ENCODE measurements around the gene SORCS1. TPM values are rescaled to one million over a fixed set of nuclear protein-coding genes. Genes with fewer than 3 reads are reported as not detected.

Gene SORCS1
- total RNA-seq, 1 donor: 0.27 TPM

DNA sequence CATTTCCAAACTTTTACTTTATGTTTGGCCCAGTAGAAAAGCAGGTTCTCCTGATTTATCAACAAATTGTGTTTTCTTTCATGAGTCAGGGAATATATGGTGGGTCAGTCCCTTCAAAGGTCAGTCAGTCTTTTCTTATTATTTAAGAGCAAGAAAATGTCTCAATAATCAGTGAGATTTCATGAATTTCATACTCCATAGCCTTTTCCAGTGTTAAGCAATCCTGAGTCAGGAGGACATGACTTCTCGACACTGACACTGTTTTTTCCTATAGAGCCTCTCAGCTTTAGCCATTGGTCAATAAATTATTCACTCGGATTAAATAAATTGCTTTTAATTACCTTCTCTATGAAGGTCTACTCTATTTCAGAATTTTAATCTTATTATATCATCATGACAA is 334.5 kb downstream of the SORCS1 start:
- no peak for DNase-seq (ENCODE audit: low read depth in 2 of 3, low spot score in 2 of 3)

DNA sequence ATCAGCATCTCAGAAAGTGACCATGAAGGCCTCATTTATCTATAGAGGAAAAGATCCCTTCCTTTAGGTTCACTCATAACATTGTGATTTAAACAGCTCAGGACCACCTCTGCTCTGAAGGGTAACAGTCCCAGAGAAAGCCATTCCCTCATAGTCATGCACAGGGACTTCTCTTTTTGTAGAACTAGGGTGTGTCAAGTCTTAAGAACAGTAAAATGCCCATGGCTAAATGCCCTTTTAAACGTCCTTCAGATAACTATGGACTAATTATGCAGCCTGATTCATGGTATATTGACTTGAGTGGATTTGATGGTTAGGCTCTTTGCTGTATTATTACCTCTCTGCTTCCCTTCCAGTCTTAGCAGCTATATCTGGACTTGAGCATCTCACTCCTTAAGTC is 337.8 kb downstream of the SORCS1 start:
- DNase-seq (ENCODE audit: low read depth in 2 of 3, low spot score in 2 of 3): no peak

- DNase-seq (ENCODE audit: low read depth in 2 of 3, low spot score in 2 of 3): no peak
Measured at GRCh38 chr10:106825576-106826364, 338.7 kb downstream of the SORCS1 start.

- DNase-seq (ENCODE audit: low read depth in 2 of 3, low spot score in 2 of 3): peak in 1 of 3 donors; percentile 36
Measured at GRCh38 chr10:106820579-106820978, 343.9 kb downstream of the SORCS1 start.

DNA sequence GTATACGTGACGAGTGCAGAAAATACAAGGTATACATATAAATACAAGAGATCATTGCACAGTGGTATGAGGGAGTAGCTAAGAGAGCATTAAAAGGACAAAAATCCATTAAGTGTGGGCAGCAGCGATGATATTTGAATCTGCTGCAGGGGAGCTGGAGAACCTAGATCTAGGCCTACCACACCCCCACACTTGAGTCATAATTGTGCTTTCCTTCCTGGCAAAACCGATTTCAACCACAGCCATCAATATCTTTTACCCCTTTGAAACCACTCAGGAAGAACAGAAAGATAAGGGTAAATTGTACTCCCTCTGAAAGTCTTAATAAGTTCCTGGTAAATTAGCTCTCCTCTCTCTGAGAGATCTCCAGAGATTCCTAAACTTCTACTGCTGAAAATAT is 345.0 kb downstream of the SORCS1 start:
- peak in 2 of 3 donors; percentile 47 to 65 for DNase-seq (ENCODE audit: low read depth in 2 of 3, low spot score in 2 of 3)

DNA sequence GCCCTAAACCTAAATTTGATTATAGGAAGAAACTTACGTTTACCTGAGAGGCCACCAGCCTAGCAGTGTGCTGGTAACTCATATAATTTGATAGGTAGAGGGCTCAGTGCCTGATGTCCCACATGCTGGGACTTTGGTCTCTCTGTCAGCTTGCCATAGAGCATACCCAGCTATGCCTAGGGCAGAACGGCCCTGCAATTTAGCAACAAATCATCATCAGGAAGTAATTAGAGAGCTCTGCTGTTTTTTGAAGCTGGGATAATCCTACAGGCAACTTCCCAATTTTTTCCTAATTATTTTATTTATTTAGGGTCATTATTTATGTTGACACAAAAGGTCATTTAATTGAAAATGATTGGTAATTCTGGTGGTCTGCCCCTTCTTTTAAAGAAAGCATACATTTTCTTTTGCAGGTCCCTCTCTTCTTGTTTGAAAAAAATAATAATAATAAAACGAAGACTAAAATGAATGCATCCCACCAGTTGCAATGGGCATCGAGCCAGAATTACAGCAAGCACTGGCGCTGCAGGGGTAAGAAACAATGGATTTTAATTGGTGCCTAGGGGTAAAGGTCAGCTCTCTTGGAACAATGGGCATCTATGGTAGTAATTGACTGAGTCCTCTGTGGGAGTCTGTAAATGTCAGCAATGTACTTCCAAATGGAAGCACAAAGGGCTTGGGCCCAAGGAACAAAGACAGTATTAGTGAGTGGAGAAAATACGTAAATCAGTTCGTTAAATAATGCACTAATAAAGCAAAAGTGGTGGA is 348.0 kb downstream of the SORCS1 start:
- no peak for DNase-seq (ENCODE audit: low read depth in 2 of 3, low spot score in 2 of 3)

DNA sequence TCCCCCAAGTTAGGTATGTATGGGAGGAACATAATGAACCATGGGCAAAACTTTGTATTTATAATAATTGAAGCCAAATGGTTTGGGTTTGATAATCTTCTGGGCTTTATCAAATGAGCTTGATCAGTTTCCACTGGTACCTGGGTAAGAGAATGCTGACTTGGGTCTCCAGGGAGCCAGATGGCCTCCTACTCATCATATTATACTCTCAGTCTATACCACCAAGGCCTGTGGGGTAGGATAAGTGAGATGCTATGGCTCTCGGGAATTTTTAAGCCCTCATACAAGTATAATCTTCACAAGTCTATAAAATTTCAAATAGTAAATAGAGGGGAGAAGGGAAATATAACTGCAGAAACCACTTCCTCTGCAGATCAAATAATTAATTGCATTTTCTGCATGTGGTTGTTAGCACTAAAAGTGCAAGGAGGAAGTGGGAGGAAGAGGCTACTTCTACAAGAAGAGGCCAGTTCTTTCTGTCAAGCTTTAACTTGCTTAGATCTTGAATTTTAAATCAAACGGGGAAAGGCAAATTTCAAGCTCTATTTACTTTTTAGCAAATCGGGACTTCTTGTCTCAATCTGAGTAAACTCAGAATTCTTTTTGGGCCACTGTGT is 349.0 kb downstream of the SORCS1 start:
- DNase-seq (ENCODE audit: low read depth in 2 of 3, low spot score in 2 of 3): peak in 1 of 3 donors; percentile 27

GRCh38 chr10:106804992-106805582 is 359.4 kb downstream of the SORCS1 start:
- DNase-seq (ENCODE audit: low read depth in 2 of 3, low spot score in 2 of 3): no peak

- DNase-seq (ENCODE audit: low read depth in 2 of 3, low spot score in 2 of 3): no peak
Measured at GRCh38 chr10:106802949-106803348, 361.6 kb downstream of the SORCS1 start.

DNA sequence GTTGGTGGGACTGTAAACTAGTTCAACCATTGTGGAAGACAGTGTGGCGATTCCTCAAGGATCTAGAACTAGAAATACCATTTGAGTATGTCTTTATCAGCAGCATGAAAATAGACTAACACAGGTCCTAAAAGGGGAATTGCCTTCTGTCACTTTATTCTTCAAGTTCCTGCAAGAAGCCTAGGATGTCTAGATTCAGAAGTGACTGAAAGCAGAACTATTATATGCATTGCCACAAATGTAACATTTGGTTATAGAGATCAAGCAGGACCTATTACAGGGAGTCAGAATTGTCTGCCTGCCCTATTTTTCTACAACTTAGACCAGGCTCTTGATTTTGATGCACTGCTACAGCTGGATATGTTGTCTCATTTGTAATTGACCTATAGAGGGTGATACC is 364.7 kb downstream of the SORCS1 start:
- peak in 1 of 3 donors; percentile 26 for DNase-seq (ENCODE audit: low read depth in 2 of 3, low spot score in 2 of 3)

GRCh38 chr10:106795619-106796018 is 368.9 kb downstream of the SORCS1 start:
- DNase-seq (ENCODE audit: low read depth in 2 of 3, low spot score in 2 of 3): peak in 2 of 3 donors; percentile 45 to 77

- DNase-seq (ENCODE audit: low read depth in 2 of 3, low spot score in 2 of 3): no peak
Measured at GRCh38 chr10:106793617-106794016, 370.9 kb downstream of the SORCS1 start.

GRCh38 chr10:106789623-106790022 is 374.9 kb downstream of the SORCS1 start:
- DNase-seq (ENCODE audit: low read depth in 2 of 3, low spot score in 2 of 3): no peak

GRCh38 chr10:106788982-106789381 is 375.5 kb downstream of the SORCS1 start:
- no peak for DNase-seq (ENCODE audit: low read depth in 2 of 3, low spot score in 2 of 3)

GRCh38 chr10:106785528-106785927 is 379.0 kb downstream of the SORCS1 start:
- no peak for DNase-seq (ENCODE audit: low read depth in 2 of 3, low spot score in 2 of 3)

DNA sequence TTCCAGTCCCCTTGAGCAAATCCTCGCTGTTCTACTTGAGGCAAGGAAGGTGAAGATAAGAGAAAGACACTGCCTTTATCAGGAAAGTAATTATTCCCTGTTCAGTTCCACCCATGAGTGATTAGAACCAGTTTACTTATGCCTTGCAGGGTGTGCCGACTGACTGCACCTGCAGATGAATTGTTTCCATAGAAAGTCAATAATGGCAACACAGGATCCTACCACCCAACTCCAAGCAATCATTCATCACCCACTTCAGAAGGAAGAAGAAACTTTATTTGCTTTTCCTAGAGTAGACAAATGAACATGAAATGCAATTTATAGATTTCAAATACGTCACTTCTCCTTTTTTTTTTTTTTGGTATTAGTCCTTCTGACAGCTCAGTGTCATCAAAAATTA is 383.9 kb downstream of the SORCS1 start:
- no peak for DNase-seq (ENCODE audit: low read depth in 2 of 3, low spot score in 2 of 3)

DNA sequence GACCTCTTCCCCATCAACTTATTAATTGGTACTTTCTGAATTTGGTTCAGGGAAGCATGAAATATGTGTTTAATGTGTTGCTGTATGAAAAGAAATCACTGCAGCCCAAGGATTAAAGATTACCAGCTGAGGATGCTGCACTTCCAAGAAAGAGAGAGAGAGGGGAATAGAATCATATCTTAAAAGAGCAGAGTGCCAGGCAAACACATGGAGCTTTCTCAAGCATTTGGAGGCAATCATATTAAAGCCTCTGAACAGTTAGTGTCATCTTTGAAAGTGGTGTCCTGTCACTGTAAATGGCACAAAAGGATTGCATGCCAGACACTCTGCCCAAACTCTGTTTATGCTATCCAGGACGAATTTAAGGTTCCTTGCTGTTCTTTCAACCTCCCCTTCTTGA is 386.7 kb downstream of the SORCS1 start:
- no peak for DNase-seq (ENCODE audit: low read depth in 2 of 3, low spot score in 2 of 3)

DNA sequence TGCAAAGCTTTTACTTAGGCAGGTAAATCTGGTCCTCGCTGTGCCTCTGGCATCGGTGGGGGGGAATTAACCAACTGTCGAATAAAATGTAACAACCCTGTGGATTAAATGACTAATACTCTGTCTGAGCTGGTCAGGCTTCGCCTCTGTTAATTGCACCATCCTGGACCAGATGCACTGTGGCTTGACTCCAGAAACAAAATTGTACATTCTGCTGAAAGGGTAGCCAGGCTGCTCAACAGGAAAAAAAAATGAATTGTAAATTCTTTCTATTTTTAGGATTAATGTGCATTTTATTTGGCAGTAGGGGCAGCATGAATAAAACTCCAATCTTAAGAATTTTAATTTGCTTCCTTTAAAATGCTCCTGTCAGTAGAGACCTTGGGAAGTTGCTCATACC is 389.4 kb downstream of the SORCS1 start:
- DNase-seq (ENCODE audit: low read depth in 2 of 3, low spot score in 2 of 3): no peak

- no peak for DNase-seq (ENCODE audit: low read depth in 2 of 3, low spot score in 2 of 3)
Measured at GRCh38 chr10:106772957-106773356, 391.5 kb downstream of the SORCS1 start.

DNA sequence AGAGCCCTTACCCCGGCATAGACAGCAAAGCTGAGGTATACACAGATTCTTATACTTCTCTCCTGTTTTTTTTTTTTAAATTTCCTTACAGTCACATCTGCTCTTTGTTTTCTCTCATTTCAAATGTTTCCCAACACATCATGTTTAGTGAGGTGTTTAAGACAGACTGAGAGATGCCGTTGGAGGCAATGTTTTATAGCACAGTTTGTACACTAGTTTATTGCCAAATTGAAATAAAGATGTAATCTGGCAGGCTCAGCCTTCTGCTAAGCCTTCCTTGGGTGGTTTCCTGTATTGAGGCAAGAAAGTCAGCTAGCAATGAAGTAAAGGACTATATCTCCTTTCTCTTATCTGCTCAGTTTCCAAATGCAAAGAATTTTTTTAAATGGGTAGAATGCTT is 393.4 kb downstream of the SORCS1 start:
- DNase-seq (ENCODE audit: low read depth in 2 of 3, low spot score in 2 of 3): no peak

- DNase-seq (ENCODE audit: low read depth in 2 of 3, low spot score in 2 of 3): no peak
Measured at GRCh38 chr10:106768204-106768603, 396.3 kb downstream of the SORCS1 start.
